Kidney (tissue), 14 donors: Measurements from ENCODE around the gene BEST1. TPM values are rescaled to one million over a fixed set of nuclear protein-coding genes. Genes with fewer than 3 reads are reported as not detected.

ENCODE experiments used
- DNase-seq, 5 donors: peaks; one replicate each; pipeline ENCODE4 v3.0.0-alpha.2; 2013 to 2020
- FAIRE-seq: peaks from 2 replicates; lab custom pipeline; 2012; peaks lifted over from hg19 to GRCh38; lab: Jason Lieb, UNC
- H3K27ac ChIP-seq, 2 donors: one replicate each; pipeline ENCODE4 v1.7.0; 2013; ENCODE audit warnings: low read depth in 2 of 2, low read length in 2 of 2, inconsistent platforms in 1 of 2
- H3K27me3 ChIP-seq: one replicate; pipeline ENCODE4 v1.7.1; 2013; ENCODE audit warnings: low read length, inconsistent platforms; ENCODE audit not compliant: control insufficient read depth, insufficient read depth
- H3K36me3 ChIP-seq, 3 donors: one replicate each; pipeline versions ENCODE4 v1.7.0 to v1.7.1; 2013; ENCODE audit warnings: low read length in 3 of 3, control low read depth in 1 of 3, inconsistent platforms in 1 of 3; ENCODE audit not compliant: insufficient read depth in 3 of 3, control insufficient read depth in 2 of 3
- H3K4me1 ChIP-seq, 3 donors: one replicate each; pipeline versions ENCODE4 v1.7.0 to v1.7.1; 2013; ENCODE audit warnings: low read length in 3 of 3, inconsistent platforms in 1 of 3, low read depth in 1 of 3; ENCODE audit not compliant: control insufficient read depth in 2 of 3, insufficient read depth in 2 of 3
- H3K4me3 ChIP-seq, 3 donors: one replicate each; pipeline versions ENCODE4 v1.7.0 to v1.8.1; 2013; ENCODE audit warnings: low read length in 3 of 3, control low read depth in 1 of 3, inconsistent platforms in 1 of 3
- H3K9ac ChIP-seq, 3 donors: one replicate each; pipeline versions ENCODE4 v1.7.0 to v1.7.1; 2013; ENCODE audit warnings: low read length in 3 of 3, control low read depth in 1 of 3, inconsistent platforms in 1 of 3
- H3K9me3 ChIP-seq, 3 donors: one replicate each; pipeline versions ENCODE4 v1.7.0 to v1.7.1; 2013; ENCODE audit warnings: low read length in 3 of 3, control low read depth in 1 of 3, inconsistent platforms in 1 of 3; ENCODE audit not compliant: control insufficient read depth in 2 of 3, insufficient read depth in 1 of 3
- CTCF ChIP-seq: IDR thresholded peaks from 3 replicates; pipeline ENCODE4 v1.5.1; 2012; ENCODE audit warnings: mild to moderate bottlenecking, moderate library complexity, borderline replicate concordance; ENCODE audit not compliant: insufficient read depth; ENCODE audit errors: extremely low read depth
- intact Hi-C: fragments of 100-400 bp; cut with DNase I; formaldehyde crosslinking; loops from one replicate; pipeline ENCODE4 v1.11.1; 2022
- polyA plus RNA-seq: library from polyadenylated mRNA; stranded (reverse); fragments of 350-450 nt; fragmentation: Illumina TruSeq; extraction: RNeasy Lipid Tissue Mini Kit (QIAGEN cat#74804); gene quantifications from one replicate; pipeline ENCODE4 v1.2.3, GENCODE V29; 2014; ENCODE audit warnings: low read depth, low replicate concordance; ENCODE audit not compliant: insufficient read depth
- total RNA-seq: library from RNA; stranded (reverse); fragmentation: NEBNext Ultra II Directional; extraction: Animal tissue kit (Norgen Biotek cat#: 25700); gene quantifications from one replicate; pipeline ENCODE4 v1.2.1, GENCODE V29; 2021
- donor health status: control.
- donor health status: control.
- donor health status: control.
- donor health status: control.
- donor health status: control.
- donor health status: DM: yes; HTN: yes; CAD: no.
- donor health status: Normal renal cell carcinoma (clear cell type).

Gene BEST1
- total and polyA plus RNA-seq, 2 donors from 2014 or later, result 0.62 to 7.1 TPM

DNA sequence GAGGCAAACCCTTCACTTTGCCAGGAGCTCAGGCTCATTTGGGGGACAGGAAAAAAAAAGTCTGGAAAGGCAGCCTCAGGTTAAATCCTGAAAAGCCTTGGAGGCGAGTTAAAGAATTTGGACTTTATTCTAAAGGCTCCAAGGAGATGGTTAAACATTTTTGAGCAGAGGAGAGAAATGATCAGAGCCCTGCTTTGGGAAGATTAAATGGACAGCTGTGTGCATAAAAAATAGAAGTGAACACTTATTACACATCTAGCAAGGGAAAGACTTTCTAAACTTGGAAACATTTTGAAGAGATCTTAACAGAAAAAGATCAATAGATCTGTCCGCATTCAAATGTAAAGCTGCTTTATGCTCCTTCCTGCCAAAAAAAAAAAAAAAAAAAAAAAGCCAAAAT is 24.4 kb upstream of the BEST1 start:
- Histone ChIP-seq H3K4me3 (no peak overlapping the region), H3K36me3 (no peaks in the 10 kb centered on the region), H3K9ac (no peak overlapping the region), H3K27ac (no peak overlapping the region), H3K9me3 (no peaks in the 10 kb centered on the region), H3K4me1 (peaks cover 6 to 16% (median 15%) of the 10 kb centered on the region in 3 donors), H3K27me3 (no peaks in the 10 kb centered on the region)
- no peak for DNase-seq
- intact Hi-C loops, result no loop called here
- no peak for TF ChIP-seq CTCF
- FAIRE-seq, result no peak

DNA sequence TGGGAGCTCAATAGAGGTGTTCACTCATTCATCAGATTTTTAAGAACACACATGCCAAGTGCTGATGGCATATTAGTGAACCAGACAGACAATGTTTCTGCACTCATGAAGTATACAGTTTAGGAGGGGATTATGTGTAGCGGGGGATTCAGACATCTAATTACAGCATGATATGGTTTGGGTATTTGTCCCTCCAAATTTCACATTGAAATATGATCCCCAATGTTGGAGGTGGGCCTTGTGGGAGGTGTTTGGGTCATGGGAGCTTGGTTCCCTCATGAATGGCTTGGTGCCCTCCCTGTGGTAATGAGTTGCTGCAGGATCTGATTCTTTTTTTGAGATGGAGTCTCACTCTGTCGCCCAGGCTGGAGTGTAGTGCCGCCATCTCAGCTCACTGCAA is 23.9 kb upstream of the BEST1 start:
- Histone ChIP-seq H3K9ac (no peak overlapping the region), H3K4me1 (peaks cover 6 to 16% (median 15%) of the 10 kb centered on the region in 3 donors), H3K27me3 (no peaks in the 10 kb centered on the region), H3K4me3 (no peak overlapping the region), H3K9me3 (no peaks in the 10 kb centered on the region), H3K27ac (no peak overlapping the region), H3K36me3 (no peaks in the 10 kb centered on the region)
- DNase-seq (no peak), FAIRE-seq (no peak)
- intact Hi-C loops, result no loop called here
- TF ChIP-seq CTCF, result no peak

DNA sequence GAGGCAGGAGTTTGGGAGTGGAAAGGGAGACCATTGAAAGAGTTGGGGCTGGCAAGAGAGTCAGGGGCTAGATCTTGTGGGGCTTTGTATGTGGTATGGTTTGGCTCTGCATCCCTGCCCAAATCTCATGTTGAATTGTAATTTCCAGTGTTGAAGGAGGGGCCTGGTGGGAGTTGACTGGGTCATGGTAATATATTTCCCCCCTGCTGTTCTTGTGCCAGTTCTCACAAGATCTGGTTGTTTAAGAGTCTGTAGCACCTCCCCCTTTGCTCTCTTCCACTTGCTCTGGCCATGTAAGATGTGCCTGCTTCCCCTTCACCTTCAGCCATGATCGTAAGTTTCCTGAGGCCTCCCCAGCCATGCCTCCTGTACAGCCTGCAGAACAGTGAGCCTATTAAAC is 22.6 kb upstream of the BEST1 start:
- H3K4me1 ChIP-seq, result peaks cover 6 to 16% (median 15%) of the 10 kb centered on the region in 3 donors
- intact Hi-C loops, result no loop called here
- TF ChIP-seq CTCF, result no peak
- DNase-seq (no peak), FAIRE-seq (no peak)
- H3K9me3 ChIP-seq, result no peaks in the 10 kb centered on the region
- no peaks in the 10 kb centered on the region for H3K27me3 ChIP-seq
- no peak overlapping the region for H3K4me3 ChIP-seq
- H3K27ac ChIP-seq, result no peak overlapping the region
- no peak overlapping the region for H3K9ac ChIP-seq
- H3K36me3 ChIP-seq, result no peaks in the 10 kb centered on the region

DNA sequence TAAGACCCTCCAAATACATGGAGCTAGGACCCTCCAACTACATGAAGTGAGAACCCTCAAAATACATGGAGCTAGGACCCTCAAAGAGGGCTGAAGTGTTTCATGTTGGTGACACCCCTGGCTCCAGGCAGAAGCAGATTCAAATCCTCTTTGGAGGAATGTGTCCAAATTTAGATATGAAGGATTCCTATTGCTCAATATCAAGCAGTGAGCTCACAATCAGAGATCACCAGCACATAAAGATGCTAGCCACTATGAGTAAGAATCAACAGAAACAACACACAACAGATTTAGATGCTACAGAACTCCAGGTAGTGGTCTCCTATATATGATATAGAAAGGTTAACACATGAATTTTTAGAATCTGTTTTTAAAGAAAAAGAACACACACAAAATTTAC is 21.5 kb upstream of the BEST1 start:
- no peak overlapping the region for H3K27ac ChIP-seq
- intact Hi-C loops, result no loop called here
- no peaks in the 10 kb centered on the region for H3K36me3 ChIP-seq
- no peaks in the 10 kb centered on the region for H3K27me3 ChIP-seq
- no peak for FAIRE-seq
- no peak overlapping the region for H3K9ac ChIP-seq
- no peak for DNase-seq
- H3K9me3 ChIP-seq, result no peaks in the 10 kb centered on the region
- peaks cover 0 to 7% (median 5%) of the 10 kb centered on the region in 3 donors for H3K4me1 ChIP-seq
- no peak for TF ChIP-seq CTCF
- no peak overlapping the region for H3K4me3 ChIP-seq
